GM10266 (cell line): ENCODE data around the gene OBP2B.
A peak's percentile ranks its signal among the peaks of the same experiment; 100 is the strongest.

Experiments used
- DNase-seq: peaks from one replicate; pipeline ENCODE4 v3.0.0; 2012; ENCODE audit errors: extremely low spot score
- TF ChIP-seq, protein P1 (sequence below): IDR thresholded peaks from 2 replicates; pipeline ENCODE4 v1.5.1; 2012; ENCODE audit warnings: mild to moderate bottlenecking, low read depth; ENCODE audit not compliant: control insufficient read depth, insufficient read depth; ENCODE audit errors: missing control alignments

The OBP2B gene

DNA sequence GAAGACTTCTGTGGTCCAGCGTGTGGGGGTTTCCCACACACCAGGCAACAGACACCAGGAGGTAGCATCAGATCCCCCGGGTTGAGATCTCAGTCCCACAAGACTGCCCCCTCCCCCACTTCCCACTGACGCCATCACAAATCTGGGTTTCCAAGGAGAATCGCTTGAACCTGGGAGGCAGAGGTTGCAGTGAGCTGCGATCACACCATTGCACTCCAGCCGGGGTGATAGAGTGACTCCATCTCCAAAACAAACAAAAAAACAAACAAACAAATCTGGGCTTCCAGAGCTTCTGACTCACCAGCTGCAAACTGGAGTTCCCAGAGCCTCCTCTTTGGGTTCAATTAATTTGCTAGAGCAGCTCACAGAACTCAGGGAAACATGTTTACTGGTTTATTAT is 40.6 kb downstream of the OBP2B start:
- TF ChIP-seq, protein P1, sequence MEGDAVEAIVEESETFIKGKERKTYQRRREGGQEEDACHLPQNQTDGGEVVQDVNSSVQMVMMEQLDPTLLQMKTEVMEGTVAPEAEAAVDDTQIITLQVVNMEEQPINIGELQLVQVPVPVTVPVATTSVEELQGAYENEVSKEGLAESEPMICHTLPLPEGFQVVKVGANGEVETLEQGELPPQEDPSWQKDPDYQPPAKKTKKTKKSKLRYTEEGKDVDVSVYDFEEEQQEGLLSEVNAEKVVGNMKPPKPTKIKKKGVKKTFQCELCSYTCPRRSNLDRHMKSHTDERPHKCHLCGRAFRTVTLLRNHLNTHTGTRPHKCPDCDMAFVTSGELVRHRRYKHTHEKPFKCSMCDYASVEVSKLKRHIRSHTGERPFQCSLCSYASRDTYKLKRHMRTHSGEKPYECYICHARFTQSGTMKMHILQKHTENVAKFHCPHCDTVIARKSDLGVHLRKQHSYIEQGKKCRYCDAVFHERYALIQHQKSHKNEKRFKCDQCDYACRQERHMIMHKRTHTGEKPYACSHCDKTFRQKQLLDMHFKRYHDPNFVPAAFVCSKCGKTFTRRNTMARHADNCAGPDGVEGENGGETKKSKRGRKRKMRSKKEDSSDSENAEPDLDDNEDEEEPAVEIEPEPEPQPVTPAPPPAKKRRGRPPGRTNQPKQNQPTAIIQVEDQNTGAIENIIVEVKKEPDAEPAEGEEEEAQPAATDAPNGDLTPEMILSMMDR = no peak
- no peak for DNase-seq

DNA sequence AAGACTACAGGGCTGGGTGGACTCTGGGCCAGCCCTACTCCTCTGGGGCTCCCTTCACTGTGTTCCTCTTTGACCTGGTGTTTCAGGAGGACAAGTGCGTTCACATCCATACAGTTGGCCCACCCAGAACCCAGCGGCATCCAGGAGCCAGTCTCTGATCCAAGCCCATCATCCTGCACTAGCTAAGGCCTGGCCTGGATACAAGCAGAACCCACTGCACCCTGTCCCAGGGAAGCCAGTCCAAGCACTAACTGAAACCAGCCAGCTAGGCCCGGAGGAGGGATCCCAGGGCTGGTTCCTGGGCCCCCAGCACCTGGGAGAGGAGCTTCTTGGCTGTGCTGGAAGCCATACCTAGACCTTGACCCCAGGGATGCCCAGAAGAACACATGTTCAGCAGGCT is 41.3 kb downstream of the OBP2B start:
- TF ChIP-seq, protein P1 = no peak
- DNase-seq = no peak

DNA sequence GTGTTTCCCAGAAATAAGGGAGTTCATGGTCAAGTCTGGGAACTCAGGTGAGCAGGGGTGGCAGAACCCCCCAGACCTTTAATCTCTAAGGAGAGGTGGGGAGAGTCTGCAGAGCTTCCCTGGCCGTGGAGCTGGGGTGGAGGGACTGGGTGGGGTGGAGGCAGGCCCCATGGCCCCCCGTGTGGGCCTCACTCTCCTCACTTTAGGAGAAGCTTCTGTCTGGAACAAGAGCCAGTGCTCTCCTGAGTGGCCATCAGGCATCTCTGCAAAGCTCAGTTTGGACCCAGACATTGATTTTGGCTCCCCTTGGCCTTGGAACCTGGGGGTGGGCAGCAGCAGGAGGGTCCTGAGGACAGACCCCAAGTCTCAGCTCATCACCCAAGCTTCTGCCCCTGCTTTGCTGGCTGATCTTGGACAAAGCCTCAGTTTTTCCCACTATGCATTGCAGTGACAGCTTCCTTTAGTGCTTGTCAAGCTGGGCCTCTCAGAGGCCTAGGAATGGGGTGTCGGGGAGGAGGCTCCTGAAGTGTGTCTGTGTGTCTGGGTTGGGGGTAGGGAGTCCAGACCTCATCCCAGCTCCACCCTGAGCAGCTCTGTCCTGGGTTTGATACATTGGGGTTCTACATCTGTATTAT is 41.8 kb downstream of the OBP2B start:
- DNase-seq = no peak
- TF ChIP-seq, protein P1 = no peak

DNA sequence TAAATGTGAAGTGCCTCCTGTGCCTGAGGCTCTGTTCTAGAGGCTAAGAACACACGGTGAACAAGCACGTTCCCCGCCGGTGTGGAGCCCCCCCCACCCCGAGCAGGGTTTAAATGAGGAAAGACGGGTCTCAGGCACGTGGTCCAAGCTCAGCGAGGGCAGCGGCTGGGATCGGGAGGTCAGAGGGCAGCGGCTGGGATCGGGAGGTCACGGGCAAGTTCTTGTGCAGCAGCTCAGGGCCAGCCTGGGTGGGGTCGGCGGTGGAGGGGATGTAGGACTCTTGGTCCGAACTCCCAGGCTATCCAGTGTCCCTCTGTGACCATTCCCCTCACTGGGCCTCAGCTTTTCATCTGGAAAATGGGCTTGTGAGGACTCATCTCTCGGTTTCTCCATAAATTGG is 42.7 kb downstream of the OBP2B start:
- DNase-seq = no peak
- TF ChIP-seq, protein P1 = no peak

DNA sequence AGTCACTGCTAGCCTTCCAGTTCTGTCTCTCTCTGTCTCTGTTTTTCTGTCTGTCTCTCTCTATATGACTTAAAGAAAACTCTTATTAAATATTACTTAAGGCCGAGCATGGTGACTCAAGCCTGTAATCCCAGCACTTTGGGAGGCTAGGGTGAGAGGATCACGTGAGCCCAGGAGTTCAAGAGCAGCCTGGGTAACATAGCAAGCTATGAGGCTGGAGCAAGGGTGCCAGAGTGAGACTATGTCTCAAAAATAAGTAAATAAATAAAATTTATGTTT is 43.7 kb downstream of the OBP2B start:
- no peak for DNase-seq
- TF ChIP-seq, protein P1 = no peak

DNA sequence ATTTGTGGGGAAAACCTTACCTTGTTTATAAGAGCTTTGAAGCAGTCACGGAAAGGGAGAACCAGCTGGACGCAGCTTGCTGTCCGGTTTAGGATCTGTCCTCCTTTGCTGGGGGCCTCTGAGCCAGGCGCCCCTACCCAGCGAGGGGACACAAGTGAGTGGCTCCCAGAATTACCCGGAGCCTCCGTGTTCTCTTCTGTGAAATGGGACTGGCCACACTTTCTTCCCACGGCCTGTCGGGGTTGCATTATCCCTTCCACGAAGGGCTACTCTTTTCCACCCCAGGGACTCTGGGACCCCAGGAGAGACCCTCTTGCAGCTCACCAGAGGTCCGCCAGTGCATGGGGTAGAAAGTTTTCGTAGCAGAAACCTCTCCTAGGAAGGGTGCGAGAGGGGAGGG is 44.9 kb downstream of the OBP2B start:
- TF ChIP-seq, protein P1 = no peak
- DNase-seq = no peak

DNA sequence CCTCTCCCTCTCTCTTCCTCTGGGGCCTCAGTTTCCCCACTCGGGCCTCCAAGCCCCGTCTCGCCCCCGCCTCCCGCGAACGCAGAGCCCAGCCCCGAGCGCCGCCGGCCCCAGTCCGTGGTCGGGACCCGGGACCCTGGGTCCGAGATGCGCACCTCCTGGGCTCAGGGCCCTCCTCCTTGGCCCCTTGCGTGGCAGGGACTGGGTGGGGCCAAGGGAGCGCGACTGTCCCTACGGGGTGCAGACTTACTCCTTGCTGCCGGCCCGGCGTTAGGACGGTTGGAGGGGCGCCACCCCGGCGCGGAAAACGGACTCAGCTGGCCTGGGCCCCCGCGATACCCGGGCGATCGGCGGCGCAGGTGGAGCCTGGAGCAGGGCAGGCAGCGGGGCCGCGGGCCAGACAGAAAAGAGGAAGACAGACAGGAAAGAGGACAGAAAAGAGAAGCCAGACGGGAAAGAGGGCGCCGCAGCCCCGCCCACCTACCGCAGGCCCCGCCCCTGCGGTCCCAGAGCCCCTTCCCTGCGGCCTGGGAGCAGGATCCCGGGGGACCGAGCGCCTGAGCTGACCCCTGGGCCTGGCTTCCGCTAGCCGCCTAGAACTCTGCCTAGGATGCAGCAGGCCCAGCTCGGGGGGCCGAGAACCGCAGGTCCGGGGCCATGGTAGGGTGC is 45.4 kb downstream of the OBP2B start, which contains the start of gene GBGT1:
Gene GBGT1, minus strand, starts transcription at position 411 of the 669 bp plus-strand sequence. CDS start 1,502 bp downstream, outside the sequence.
- TF ChIP-seq, protein P1 = no peak
- peak; percentile 64 for DNase-seq
